Subcutaneous preadipocyte (primary cell): ENCODE results near the gene PAWR. TPM values are rescaled to one million over a fixed set of nuclear protein-coding genes. Genes with fewer than 3 reads are reported as not detected.

Source experiments
- total RNA-seq: library from RNA; depleted of rRNA; stranded (reverse); fragments of >200 nt; gene quantifications from 2 replicates; pipeline ENCODE4 v1.2.3, GENCODE V29; 2012

Gene PAWR, protein sequence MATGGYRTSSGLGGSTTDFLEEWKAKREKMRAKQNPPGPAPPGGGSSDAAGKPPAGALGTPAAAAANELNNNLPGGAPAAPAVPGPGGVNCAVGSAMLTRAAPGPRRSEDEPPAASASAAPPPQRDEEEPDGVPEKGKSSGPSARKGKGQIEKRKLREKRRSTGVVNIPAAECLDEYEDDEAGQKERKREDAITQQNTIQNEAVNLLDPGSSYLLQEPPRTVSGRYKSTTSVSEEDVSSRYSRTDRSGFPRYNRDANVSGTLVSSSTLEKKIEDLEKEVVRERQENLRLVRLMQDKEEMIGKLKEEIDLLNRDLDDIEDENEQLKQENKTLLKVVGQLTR
- 5.5 and 11.3 TPM in 2 replicates for total RNA-seq

DNA sequence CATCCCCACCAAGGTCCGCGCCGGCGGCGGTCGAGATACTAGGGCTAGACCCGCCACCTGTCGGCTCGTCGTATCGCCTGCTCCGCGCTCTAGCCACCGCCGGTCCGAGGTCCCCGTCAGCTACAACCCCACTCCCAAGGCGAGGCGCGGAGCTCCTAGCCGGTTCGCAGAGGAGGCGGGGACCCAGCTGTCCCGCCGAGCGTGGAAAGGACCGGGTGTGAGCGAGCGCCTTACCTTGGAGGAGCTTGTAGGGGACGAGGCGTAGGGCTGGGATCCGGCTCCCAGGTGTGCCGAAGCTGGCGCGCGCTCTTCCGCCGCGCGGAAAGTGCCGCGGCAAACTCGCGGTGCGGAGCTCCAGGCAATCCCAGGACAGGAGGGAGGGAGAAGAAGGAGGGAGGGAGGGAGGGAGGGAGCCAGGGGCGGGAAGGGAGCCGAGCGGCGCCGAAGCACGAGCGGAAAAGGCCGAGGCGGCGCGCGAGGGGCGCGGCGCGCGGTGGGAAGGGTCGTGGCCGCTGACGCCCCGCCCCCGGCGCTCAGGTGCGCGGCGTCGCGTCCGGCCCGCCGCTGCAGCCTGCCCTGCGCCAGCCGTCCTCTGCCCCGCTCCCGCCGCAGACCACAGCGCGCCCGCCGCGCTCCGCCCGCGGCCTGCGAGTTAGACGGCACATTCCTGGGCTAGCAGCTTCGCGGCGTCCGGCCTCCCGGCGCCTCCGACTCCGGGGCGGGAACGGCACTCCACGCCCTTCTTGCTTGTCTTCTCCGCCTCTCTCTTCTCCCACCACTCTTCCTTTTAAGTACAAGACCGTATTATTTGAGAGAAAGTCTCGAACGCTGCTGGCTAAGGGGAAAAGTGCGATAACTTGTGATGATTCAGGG is at the start of gene PAWR:
TSS of gene PAWR (minus strand) at position 327 of the 873 bp plus-strand sequence. CDS start 720 bp downstream, outside the sequence.

Other genes starting within 250 kb of the PAWR start
- gene PPP1R12A, start 244.1 kb upstream of the PAWR start, total RNA-seq = 68.3 and 97.7 TPM in 2 replicates